ENCODE measurements around the gene BDKRB2.

Gene BDKRB2

GRCh38 chr14:96274122-96274521 is 69.5 kb downstream of the BDKRB2 start:
- no peak for DNase-seq

- DNase-seq: no peak
These were observed 69.9 kb downstream of the BDKRB2 start for GRCh38 chr14:96274543-96274942.

GRCh38 chr14:96275177-96276112 is 70.8 kb downstream of the BDKRB2 start:
- peak; percentile 48 to 52 for DNase-seq

- no peak for DNase-seq
These were observed 73.3 kb downstream of the BDKRB2 start for GRCh38 chr14:96277890-96278289.

- no peak for DNase-seq
These were observed 74.9 kb downstream of the BDKRB2 start for GRCh38 chr14:96279564-96279963.

GRCh38 chr14:96280104-96280503 is 75.5 kb downstream of the BDKRB2 start:
- no peak for DNase-seq

GRCh38 chr14:96281486-96281885 is 76.8 kb downstream of the BDKRB2 start:
- DNase-seq: no peak

GRCh38 chr14:96284008-96284407 is 79.4 kb downstream of the BDKRB2 start:
- no peak for DNase-seq

- DNase-seq: no peak
These were observed 79.8 kb downstream of the BDKRB2 start for GRCh38 chr14:96284430-96284829.

GRCh38 chr14:96285667-96286066 is 81.0 kb downstream of the BDKRB2 start:
- DNase-seq: no peak

GRCh38 chr14:96286251-96286650 is 81.6 kb downstream of the BDKRB2 start:
- DNase-seq: no peak

- DNase-seq: no peak
These were observed 83.2 kb downstream of the BDKRB2 start for GRCh38 chr14:96287856-96288255.
